Hippocampal formation (tissue), 2 donors: Measurements from ENCODE around the gene DIRAS1.

Source experiments
- DNase-seq, 2 donors: peaks; one replicate each; lab custom pipeline; 2025; lab: John Stamatoyannopoulos, UW

DIRAS1 gene

GRCh38 chr19:2720777-2721569, at the start of gene DIRAS1:
Gene DIRAS1, minus strand, starts transcription at chr19:2721372. Its CDS starts 3,566 bp downstream, at chr19:2717806.
- DNase-seq: no peak

GRCh38 chr19:2770055-2771013, 49.2 kb upstream of the DIRAS1 start:
- peak; percentile 14 to 34 for DNase-seq

- no peak for DNase-seq
Observed at GRCh38 chr19:2769218-2769617, 48.0 kb upstream of the DIRAS1 start.

GRCh38 chr19:2768365-2769132, 47.4 kb upstream of the DIRAS1 start:
- no peak for DNase-seq

GRCh38 chr19:2767688-2768087, 46.5 kb upstream of the DIRAS1 start:
- DNase-seq: no peak

- DNase-seq: no peak
Observed at GRCh38 chr19:2766594-2767372, 45.6 kb upstream of the DIRAS1 start.

- no peak for DNase-seq
Observed at GRCh38 chr19:2765376-2765775, 44.2 kb upstream of the DIRAS1 start.

GRCh38 chr19:2764945-2765344, 43.8 kb upstream of the DIRAS1 start:
- DNase-seq: no peak

GRCh38 chr19:2763687-2764086, 42.5 kb upstream of the DIRAS1 start:
- DNase-seq: no peak

- DNase-seq: no peak
Observed at GRCh38 chr19:2762783-2763496, 41.8 kb upstream of the DIRAS1 start.

- DNase-seq: no peak
Observed at GRCh38 chr19:2761876-2762782, 41.0 kb upstream of the DIRAS1 start.

GRCh38 chr19:2761309-2761677, 40.1 kb upstream of the DIRAS1 start:
- no peak for DNase-seq

- DNase-seq: no peak
Observed at GRCh38 chr19:2759965-2760364, 38.8 kb upstream of the DIRAS1 start.

GRCh38 chr19:2759362-2759761, 38.2 kb upstream of the DIRAS1 start:
- no peak for DNase-seq

GRCh38 chr19:2758601-2759313, 37.6 kb upstream of the DIRAS1 start:
- no peak for DNase-seq

GRCh38 chr19:2756921-2757881, 36.0 kb upstream of the DIRAS1 start:
- no peak for DNase-seq

- DNase-seq: no peak
Observed at GRCh38 chr19:2756477-2756876, 35.3 kb upstream of the DIRAS1 start.

- no peak for DNase-seq
Observed at GRCh38 chr19:2755811-2756210, 34.6 kb upstream of the DIRAS1 start.
